Measurements from ENCODE around the gene GARIN5A.
A peak's percentile ranks its signal among the peaks of the same experiment; 100 is the strongest.

GARIN5A gene

DNA sequence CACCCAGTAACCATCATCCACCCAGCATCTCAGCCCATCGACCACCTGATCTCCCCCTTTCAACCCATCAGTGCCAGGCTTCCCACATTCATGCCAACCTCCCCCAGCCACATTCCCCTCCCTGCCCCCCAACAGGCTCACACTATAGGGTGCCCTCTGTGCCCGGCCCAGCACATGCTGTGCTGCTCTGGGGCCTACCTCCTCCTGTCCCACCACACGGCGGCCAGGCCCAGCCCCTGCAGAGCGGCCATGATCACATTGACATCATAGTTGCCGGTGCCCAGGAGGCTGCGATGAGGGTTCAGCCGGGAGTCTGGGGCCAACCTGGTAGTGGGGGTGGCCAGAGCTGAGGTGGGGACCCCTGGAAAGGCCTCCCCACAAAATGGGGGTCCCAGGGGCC, 30.7 kb upstream of the GARIN5A start:
- no peak for DNase-seq

DNA sequence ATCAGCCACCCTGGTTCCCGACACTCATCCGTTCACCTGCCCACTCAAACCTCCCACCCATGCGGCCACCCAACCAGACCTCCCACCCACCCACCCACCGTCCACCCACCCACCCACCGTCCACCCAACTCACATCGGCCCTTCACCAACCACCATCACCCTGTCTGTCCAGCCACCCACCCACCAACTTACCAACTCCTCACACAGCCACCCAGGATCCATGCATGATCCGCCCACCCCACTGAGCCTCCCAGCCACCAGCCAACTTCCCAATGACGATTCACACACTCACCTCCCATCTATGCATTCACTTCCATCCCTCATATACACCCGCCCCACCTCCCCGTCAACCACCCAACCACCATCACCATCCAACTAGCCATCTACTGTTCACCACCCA, 30.1 kb upstream of the GARIN5A start:
- DNase-seq, result no peak

DNA sequence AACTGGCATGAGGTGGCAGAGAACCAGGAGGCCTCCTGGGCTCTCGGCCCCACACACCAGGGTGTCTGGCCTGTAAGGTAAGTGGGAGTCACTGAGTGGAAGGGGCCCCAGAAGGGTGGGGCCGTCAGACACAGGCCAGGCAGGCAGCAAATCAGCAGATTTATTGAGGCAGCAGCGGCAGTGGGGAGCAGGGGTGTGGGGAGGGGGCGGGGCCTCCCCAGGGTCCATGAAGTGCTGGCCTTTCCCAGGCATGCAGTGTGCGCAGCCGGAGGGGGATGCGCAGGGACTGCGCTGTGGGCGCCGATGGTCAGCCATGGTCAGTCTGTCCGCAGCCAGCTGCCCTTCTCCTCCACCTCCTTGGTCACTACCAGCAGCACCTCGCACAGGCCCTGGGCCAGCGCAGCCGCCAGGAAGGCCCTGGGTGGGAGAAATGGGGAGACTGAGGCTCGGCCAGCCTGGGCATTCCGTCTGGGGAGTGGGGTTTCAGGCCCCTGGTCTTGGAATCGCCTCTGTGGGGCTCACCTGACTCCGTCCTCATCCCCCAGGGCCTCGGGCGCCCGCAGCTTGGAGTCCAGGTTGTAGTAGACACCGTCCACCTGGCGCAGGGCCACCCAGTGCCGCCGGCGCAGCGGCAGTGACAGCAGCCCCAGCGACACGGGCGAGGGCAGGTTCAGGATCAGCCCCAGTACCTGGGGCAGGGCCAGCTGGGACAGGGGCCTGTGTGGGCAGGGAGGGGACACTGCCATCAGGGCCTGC, 29.4 kb upstream of the GARIN5A start:
- no peak for DNase-seq

DNA sequence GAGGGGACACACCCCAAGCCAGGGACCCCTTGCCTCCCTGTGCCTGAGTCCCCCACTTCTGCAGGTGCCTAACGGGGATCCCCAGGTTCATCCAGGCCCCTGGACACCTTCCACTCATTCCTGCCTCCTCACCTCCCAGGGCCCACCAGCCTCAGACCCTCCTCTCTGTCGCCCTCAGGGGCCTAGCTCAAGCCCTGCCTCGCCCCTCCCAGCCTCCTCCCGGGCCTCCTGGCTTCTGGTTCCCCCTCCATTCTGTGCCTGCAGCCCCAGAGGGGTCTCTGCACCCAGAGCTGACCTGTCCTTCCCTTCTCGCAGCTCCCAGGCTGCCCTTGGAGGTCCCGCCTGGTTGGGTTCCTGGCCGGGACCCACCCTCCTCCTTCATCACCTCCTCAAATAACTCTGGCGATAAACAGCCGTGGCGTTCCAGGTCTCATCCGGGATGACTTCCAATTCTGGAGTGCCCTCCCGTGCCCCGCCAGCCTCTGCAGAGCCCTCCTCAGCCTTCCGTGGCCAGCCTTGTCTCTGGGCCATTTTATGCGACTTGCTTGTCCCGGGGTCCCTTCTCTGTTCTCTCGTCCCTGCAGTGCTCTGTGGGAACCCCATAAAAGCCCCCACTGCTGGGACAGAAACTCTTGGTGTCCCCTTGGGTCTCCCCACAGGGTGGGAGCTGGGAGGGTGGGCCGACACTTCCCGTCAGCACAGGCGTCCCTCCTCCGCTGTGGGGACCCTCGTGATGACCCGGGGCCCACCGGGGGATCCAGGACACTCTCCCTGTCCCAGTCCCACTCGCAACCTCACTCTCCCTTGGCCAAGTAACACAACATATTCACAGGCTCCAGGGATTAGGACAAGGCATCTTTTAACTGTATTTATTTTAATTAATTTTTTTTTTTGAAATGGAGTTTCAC, 25.2 kb upstream of the GARIN5A start:
- DNase-seq, result no peak

DNA sequence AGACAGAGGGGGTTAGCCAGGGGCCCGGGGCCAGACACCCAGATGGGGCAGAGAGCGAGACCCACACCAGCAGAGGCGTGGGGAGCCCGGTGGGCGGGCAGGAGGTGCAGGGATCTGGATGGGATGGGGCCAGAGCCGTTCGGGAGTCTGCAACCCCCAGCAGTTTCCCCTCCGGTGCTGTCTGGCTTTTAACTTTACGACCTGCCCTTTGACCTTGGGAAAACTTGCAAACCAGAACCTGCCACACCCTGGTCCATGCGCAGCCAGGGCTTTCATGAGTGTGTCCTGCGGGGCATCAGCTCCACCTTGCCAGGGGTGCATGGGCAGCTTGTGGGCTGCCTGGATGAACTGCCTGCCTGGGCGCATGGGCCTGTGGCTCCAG, 24.5 kb upstream of the GARIN5A start:
- DNase-seq, result no peak

DNA sequence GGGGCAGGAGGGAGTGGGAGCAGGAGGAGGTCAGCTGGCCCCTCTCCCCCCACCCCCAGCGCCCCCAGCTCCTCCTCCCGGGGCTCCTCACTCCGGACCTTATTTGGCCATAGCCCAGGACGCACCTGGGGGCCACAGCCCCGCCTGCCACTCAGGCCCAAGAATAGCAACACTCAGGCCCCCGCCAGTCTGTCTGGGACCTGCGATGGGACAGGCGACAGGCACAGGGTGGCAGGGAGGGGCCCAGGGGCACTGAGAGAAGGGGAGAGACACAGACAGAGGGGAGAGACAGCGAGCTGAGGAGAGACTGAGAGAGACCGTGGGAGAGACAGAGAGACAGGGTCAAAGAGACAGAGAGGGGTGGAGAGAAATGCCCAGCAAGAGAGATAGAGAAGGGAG, 24.1 kb upstream of the GARIN5A start:
- DNase-seq, result no peak

DNA sequence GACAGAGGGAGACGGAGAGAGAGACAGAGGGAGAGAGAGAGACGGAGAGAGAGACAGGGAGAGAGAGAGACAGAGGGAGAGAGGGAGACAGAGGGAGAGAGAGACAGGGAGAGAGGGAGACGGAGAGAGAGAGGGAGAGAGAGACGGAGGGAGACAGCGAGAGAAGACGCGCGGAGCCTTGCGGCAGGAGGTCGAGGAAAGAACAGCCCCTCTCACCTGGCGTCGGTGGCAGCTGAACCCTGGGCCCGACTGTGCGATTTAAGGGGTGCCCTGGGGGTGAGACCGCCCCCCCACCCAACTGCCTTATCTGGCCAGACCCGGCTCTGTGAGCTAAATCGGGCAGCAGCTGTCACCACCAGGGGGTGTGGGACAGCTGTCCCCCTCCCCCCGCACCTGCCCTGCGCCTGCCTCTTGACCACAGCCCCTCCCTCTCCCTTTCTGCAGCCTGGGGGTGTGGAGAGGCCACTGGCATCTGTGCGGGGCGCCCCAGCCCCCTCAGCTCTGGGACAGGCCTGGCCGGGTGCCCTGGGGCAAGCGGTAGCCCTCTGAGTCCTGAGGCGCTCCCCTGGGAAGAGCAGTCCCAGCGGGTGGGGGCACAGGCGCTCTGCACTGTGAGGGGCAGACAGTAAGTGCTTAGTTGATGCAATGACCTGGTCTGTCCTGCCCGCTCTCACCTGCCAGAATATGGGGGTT, 23.6 kb upstream of the GARIN5A start:
- DNase-seq, result no peak

DNA sequence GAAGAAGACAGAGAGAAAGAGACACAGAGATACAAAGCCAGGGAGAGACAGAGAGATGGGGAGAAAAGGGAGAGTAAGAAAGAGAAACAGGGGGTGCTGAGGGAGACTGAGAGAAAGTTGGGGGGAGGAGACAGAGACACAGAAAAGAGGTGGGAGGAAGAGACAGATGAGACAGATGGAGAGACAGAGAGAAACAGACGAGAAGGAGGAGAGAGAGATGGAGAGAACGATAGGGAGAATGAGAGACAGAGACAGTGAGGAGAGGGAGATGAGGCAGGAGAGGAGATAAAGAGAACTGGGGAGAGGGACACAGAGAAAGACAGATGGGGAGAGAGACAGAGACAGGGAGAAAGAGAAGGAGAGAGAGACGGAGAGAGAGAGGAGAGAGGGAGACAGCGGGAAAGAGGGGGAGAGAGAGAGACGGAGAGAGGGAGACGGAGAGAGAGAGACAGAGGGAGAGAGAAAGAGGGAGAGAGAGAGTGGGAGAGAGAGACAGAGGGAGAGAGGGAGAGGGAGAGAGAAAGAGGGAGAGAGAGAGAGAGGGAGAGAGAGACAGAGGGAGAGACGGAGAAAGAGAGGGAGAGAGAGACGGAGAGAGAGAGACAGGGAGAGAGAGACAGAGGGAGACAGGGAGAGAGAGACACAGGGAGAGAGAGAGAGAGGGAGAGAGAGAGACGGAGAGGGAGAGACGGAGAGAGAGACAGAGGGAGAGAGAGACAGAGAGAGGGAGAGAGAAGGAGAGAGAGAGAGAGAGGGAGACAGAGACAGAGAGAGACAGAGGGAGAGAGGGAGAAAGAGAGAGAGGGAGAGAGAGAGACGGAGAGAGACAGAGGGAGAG, 21.8 kb upstream of the GARIN5A start:
- no peak for DNase-seq

DNA sequence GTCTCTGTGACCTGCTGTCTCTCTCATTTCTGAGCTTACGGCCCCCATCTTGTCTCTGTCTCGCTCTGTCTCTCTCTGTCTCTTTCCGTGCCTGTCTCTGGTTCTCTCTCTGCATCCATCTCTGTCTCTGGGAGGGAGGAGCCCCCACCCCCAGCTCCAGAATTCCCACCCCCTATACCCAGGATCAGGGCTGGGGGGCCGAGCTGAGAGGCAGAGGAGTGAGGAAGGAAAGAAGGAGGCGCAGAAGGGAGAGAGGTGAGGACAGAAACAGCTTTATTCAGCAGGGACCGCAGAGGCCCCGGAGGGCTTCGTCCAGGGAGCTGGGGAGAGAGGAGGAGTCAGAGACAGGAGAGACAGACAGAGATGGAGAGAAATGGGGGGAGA, 20.4 kb upstream of the GARIN5A start:
- no peak for DNase-seq

DNA sequence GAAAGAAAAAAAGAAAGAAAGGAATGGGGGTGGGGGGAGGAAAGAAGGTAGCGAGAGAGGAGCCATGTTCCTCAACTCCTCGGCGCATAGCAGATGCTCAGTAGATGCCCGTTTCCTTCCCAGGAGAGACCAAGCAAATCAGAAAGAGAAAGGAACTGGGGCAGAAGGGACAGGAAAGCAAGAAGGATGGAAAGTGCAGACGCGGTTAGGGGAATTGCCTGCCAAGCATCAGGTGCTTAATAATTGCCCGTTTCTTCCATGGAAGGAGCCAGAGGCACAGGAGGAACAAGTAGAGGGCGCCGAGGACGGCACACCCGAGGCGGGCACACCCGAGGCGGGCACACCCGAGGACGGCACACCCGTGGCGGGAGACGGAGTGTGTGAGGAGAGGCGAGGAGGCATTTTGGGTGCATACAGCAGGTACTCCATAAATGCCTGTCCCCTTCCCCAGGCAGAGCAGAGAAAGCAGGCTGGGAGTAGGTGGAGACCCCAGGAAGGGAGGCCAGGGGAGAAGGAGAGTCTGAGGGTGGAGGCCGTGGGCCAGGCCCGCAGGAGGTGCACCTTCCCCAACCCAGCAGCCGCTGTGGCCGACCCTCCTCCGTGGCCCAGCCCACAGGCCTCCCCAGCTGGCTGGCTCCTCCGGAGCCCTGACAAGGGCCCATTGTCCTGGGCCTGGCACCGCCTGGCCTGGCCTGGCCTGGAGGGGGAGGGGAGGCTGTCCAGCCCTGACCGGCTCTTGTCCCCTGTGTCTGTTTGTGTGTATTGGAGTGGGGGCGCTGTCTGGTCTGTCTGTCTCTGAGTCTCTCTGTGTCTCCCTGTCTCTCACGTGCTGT, 19.8 kb upstream of the GARIN5A start:
- DNase-seq, result no peak

DNA sequence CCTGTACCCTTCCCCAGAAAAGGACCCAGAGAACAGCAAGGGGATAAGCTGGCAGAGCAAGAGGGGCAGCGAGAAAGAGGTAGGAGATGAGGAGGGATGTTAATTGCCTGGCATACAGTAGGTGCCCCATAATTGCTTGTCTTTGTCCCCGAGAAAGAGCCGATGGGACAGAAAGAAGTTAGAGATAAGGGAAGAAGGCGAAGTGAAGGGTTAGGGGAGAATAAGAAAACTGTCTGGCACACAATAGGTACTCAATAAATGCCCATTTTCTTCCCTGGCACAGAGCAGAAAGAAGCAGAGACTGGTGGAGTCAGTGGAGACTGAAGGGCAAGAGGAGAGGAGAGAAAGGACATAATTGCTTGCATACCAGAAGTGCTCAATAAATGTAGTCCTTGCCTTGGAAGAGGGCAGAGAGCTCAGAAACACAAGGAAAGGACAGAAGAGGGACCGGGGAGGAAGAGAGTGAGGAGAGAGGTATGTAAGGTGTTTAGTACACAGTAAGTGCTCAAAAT, 18.4 kb upstream of the GARIN5A start:
- DNase-seq, result no peak

DNA sequence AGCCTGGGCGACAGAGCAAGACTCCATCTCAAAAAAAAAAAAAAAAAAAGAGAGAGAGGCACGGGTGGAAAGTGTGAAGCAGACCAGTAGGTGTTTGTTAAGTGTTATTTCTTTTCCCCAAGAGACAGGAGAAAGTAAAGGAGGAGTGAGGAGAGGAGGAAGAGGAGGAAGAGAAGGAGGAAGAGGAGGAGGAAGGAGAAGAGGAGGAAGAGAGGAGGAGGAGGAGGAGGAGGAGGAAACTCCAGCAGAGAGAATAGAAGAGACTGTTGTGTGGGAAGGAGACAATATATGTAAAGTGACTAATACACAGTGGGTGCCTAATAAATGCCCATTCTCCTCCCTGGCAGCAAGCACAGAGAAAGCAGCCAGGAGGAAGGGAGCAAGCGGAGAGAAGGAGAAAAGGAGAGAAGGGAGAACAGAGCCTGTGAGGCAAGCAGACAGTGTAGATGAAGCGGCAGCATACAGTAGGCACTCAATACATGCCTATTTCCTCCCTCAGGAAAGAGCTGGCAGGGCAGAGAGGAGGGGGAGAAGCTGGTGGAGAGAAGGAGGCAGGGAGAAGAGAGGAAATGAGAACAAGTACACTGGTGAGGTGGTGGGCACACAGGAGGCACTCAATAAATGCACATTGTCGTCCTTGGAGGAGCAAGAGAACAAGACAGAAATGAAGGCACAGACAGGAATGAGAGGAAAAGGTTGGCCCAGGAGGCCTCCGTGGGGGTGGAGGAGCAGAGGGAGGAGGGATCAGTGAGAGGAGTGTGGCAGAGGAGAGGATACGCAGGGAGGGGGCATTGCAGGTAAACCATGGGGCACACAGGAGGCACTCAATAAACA, 17.8 kb upstream of the GARIN5A start:
- no peak for DNase-seq

DNA sequence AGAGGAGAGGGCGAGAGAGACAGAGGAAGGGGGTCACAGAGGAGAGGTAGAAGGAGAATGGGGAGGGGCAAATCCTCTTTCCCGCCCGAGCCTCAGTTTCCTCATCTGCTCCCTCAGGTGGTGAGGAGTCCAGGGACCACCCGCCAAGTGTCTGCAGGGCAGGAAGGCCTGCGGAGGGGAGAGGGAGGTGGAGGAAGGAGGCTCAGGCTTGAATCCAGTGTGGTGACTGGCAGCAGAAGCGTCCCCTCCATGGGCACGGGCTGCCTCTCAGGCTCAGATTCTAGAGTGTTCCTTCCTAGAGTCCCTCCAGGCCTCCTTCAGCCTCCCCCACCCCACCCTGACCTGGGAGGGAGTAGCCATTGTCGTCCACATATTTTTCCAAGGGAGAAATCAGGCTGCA, 16.5 kb upstream of the GARIN5A start:
- DNase-seq, result no peak

DNA sequence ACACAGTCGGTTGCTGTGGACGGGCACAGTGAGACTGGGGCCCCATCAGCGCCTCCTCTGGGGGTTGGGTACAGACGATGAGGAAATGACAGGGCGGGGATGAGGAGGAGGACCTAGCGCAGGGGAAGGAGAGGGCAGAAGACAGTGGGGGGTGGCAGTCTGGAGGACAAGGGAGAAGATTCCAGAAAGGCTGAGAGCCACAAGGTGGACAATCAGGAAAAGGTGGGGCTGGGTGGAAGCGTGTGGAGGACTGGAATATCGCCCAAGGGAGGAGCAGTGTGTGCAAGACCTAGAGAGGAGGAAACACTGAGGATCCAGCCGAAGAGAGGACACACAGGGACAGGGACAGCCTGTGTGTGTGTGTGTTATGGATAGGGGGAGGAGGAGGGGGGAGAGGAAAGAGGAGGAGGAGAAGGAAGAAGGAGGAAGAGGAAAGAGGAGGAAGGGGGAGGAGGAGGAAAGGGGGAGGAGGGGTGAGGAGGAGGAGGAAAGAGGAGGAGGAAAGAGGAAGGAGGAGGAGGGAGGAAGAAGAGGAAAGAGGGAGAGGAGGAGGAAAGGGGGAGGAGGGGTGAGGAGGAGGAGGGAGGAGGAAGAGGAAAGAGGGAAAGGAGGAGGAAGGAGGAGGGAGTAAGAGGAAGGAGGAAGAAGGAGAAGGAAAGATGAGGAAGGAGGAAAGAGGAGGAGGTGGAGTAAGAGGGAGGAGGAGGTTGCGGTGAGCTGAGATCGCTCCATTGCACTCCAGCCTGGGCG, 15.8 kb upstream of the GARIN5A start:
- peak; percentile 60 for DNase-seq

DNA sequence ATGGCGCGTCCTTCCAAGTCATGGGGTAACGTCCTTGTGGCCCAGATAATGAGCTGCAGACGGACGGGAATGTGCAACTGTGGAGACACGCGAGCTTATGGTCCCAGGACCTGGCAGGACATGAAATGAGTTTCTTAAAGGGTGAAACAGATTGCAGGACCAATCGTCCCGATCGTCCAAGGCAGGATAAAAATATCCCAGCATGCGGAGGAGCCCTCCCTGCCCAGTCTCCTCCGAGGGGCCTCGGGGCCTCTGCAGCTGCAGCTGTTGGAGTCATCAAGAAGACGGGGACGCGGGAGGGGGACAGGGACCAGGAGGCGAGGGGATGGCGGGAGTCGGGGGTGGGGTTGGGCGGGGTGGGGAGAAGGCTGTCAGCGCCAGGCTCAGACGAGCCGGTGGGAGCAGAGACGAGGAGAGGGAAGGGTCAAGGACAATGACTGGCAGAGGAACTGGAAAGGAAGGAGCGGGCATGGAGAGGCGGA, 14.4 kb upstream of the GARIN5A start:
- DNase-seq, result no peak

DNA sequence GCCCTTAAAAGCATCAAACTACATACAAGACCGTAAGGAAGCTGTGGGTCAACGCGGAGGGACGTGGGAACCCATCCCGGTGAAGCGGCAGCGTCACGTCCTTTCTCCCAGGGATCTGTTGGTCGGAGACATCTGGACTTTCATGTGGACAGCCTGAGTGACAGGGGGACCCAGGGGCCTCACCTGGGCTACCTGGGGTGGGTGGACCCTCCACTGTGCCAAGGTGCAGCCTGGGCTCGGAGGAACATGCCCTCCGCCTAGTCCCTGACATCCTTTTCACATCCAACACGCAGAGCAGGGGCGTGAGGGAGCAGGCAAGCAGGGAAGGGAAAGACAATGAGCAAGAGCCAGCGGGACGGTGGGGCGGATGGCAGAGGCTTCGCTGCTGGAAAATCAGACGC, 13.8 kb upstream of the GARIN5A start:
- DNase-seq, result no peak

DNA sequence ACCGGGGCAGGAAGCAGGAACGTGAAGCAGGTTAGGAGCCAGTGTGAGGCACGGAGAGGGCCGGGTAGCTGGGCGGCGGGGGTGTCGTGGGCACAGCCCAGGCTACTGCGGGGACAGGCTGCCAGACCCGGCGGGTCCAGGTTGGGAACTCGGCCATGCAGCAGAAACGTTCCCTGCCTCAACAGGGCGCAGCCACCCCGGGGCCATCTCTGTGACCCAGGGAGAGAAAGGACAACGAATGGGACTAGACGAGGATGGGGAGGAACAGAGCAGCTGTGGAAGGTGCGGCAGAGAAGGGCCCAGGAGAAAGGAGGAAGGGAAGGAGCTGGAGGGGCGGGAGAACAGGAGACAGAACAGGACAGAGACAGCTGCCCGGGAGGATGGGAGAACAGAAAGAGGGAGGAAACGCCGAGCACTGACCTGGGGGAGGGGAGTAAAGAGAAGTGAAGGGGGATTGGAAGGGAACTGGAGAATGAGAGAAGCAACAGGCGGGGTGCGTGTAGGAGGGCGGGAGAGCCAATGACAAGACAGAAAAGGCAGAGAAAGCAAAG, 12.9 kb upstream of the GARIN5A start:
- DNase-seq, result no peak

DNA sequence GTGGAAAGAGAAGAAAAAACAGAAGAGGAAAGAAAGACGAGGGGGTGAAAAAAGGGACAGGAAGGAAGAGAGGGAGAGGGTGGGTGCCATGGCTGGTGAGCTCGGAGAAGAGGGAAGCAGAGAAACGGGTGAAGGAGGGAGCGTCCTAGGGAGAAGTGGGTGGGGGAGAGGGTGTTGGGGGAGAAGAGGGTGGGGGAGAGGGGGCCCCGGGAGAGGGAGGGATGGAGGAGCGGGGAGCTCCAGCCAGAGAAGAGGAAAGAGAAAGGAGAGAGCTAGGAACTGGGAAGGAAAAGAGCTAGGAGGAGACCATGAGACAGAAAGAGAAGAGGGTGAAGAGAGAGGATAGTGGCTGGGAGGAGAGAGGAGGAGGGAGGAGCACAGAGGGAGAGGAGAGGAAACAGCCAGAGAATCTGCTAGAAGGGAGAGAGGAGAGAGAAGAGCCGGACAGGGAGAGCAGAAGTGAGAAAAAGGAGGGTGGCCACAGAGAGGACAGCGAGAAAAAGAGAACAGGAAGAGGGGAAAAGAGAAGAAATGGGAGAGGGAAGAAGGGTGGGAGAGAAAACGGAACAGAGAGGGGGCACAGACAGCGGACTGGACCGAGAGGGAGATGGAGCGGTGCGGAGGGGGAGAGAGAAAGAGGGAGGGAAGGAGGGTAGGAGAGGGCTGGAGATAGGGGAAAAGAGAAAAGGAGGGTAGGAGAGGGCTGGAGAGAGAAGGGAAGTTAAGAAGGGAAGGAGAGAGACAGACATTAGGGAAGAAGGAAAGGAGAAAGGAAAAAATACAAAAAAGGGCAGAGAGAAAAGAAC, 11.9 kb upstream of the GARIN5A start:
- no peak for DNase-seq

All from activated CD4-positive, alpha-beta T cell treated with anti-CD3 and anti-CD28 coated beads for 48 hours (primary cell).